ENCODE measurements around the gene OPHN1.
"Not testable (repeated sequence)": the region's sequence is repeated elsewhere in the genome, so short reads cannot be mapped to it uniquely, and the experiment has no call there.

The OPHN1 gene

GRCh38 chrX:68358679-68359078, 74.6 kb downstream of the OPHN1 start:
- DNase-seq (ENCODE audit: low spot score): no peak

GRCh38 chrX:68355629-68355920, 77.7 kb downstream of the OPHN1 start:
- no peak for DNase-seq (ENCODE audit: low spot score)

GRCh38 chrX:68354879-68355628, 78.2 kb downstream of the OPHN1 start:
- DNase-seq (ENCODE audit: low spot score): no peak

GRCh38 chrX:68345025-68345424, 88.3 kb downstream of the OPHN1 start:
- DNase-seq (ENCODE audit: low spot score): no peak

GRCh38 chrX:68343551-68343950, 89.7 kb downstream of the OPHN1 start:
- DNase-seq (ENCODE audit: low spot score): no peak

GRCh38 chrX:68332201-68332731, 101.0 kb downstream of the OPHN1 start:
- DNase-seq (ENCODE audit: low spot score): no peak

- not testable (repeated sequence) for DNase-seq (ENCODE audit: low spot score)
Measured at GRCh38 chrX:68326841-68327240, 106.5 kb downstream of the OPHN1 start.

- no peak for DNase-seq (ENCODE audit: low spot score)
Measured at GRCh38 chrX:68307769-68308168, 125.5 kb downstream of the OPHN1 start.

- DNase-seq (ENCODE audit: low spot score): no peak
Measured at GRCh38 chrX:68304602-68305001, 128.7 kb downstream of the OPHN1 start.

GRCh38 chrX:68299898-68300297, 133.4 kb downstream of the OPHN1 start:
- DNase-seq (ENCODE audit: low spot score): no peak

GRCh38 chrX:68292471-68292870, 140.8 kb downstream of the OPHN1 start:
- DNase-seq (ENCODE audit: low spot score): no peak

- no peak for DNase-seq (ENCODE audit: low spot score)
Measured at GRCh38 chrX:68288127-68288526, 145.2 kb downstream of the OPHN1 start.

GRCh38 chrX:68287419-68287818, 145.9 kb downstream of the OPHN1 start:
- DNase-seq (ENCODE audit: low spot score): no peak

- DNase-seq (ENCODE audit: low spot score): no peak
Measured at GRCh38 chrX:68286980-68287379, 146.3 kb downstream of the OPHN1 start.

- DNase-seq (ENCODE audit: low spot score): no peak
Measured at GRCh38 chrX:68286076-68286475, 147.2 kb downstream of the OPHN1 start.

- no peak for DNase-seq (ENCODE audit: low spot score)
Measured at GRCh38 chrX:68284281-68284904, 148.9 kb downstream of the OPHN1 start.

GRCh38 chrX:68273887-68274286, 159.4 kb downstream of the OPHN1 start:
- DNase-seq (ENCODE audit: low spot score): no peak

GRCh38 chrX:68264793-68265192, 168.5 kb downstream of the OPHN1 start:
- not testable (repeated sequence) for DNase-seq (ENCODE audit: low spot score)

GRCh38 chrX:68261060-68261672, 172.1 kb downstream of the OPHN1 start:
- DNase-seq (ENCODE audit: low spot score): no peak

GRCh38 chrX:68256990-68257389, 176.3 kb downstream of the OPHN1 start:
- no peak for DNase-seq (ENCODE audit: low spot score)

GRCh38 chrX:68254738-68255645, 178.3 kb downstream of the OPHN1 start:
- no peak for DNase-seq (ENCODE audit: low spot score)

GRCh38 chrX:68252664-68253063, 180.6 kb downstream of the OPHN1 start:
- no peak for DNase-seq (ENCODE audit: low spot score)
